OCI-LY7 (cell line): ENCODE data around the gene MCAT. TPM values are rescaled to one million over a fixed set of nuclear protein-coding genes. Genes with fewer than 3 reads are reported as not detected.

Experiments
- BruUV-seq: library from RNA; stranded (reverse); fragments of 400-500 nt; replicated peaks from 2 replicates; lab custom pipeline; 2021; lab: Mats Ljungman, UMichigan
- CTCF ChIA-PET: fragments of 300-600 bp; sonication (Branson Sonifier 250); formaldehyde crosslinking; loops from one replicate; lab custom pipeline; 2022; ENCODE audit warnings: antibody characterized with exemption; ENCODE audit not compliant: unreplicated experiment; lab: Charles Lee
- POLR2A ChIA-PET: fragments of 300-600 bp; sonication (Branson Sonifier 250); formaldehyde crosslinking; loops from one replicate; lab custom pipeline; 2022; ENCODE audit warnings: antibody characterized with exemption; lab: Charles Lee
- DNase-seq: peaks from one replicate; pipeline ENCODE4 v3.0.0-alpha.2; 2015; ENCODE audit warnings: low spot score
- H2AFZ ChIP-seq: fragments of 200-600 bp; sonication (generic), shearing (Covaris generic); 2 replicates; pipeline ENCODE4 v1.6.1; 2014; ENCODE audit warnings: mild to moderate bottlenecking, antibody characterized with exemption, low read length, moderate library complexity
- H3K27ac ChIP-seq: fragments of 200-600 bp; sonication (generic); 2 replicates; pipeline ENCODE4 v1.5.1; 2014; ENCODE audit warnings: mixed run types, low read depth, mild to moderate bottlenecking, moderate library complexity, low read length, inconsistent platforms; ENCODE audit not compliant: poor library complexity, severe bottlenecking
- H3K36me3 ChIP-seq: fragments of 200-600 bp; sonication (generic); 2 replicates; pipeline ENCODE4 v1.6.1; 2014; ENCODE audit warnings: mild to moderate bottlenecking, antibody characterized with exemption, low read length, moderate library complexity, mixed read lengths; ENCODE audit not compliant: insufficient read depth
- H3K4me1 ChIP-seq: fragments of 200-600 bp; sonication (generic); 2 replicates; pipeline ENCODE4 v1.5.1; 2014; ENCODE audit warnings: mild to moderate bottlenecking, low read length; ENCODE audit not compliant: insufficient read depth, poor library complexity, severe bottlenecking
- H3K4me2 ChIP-seq: fragments of 200-600 bp; sonication (generic); 2 replicates; pipeline ENCODE4 v1.6.1; 2014; ENCODE audit warnings: mild to moderate bottlenecking, low read length
- H3K4me3 ChIP-seq: fragments of 200-600 bp; sonication (generic); 2 replicates; pipeline ENCODE4 v1.5.1; 2014; ENCODE audit warnings: mild to moderate bottlenecking, low read depth, low read length; ENCODE audit not compliant: poor library complexity, severe bottlenecking
- H3K79me2 ChIP-seq: fragments of 200-600 bp; sonication (generic); 2 replicates; pipeline ENCODE4 v1.6.1; 2016; ENCODE audit warnings: low read depth, mild to moderate bottlenecking, low read length, moderate library complexity, mixed read lengths; ENCODE audit not compliant: insufficient read depth
- H3K9me2 ChIP-seq: fragments of 200-600 bp; sonication (generic); 2 replicates; pipeline ENCODE4 v1.6.1; 2016; ENCODE audit warnings: mild to moderate bottlenecking, low read length, mixed read lengths; ENCODE audit not compliant: insufficient read depth
- H3K9me3 ChIP-seq: fragments of 200-600 bp; sonication (generic); 2 replicates; pipeline ENCODE4 v1.6.1; 2014; ENCODE audit warnings: mild to moderate bottlenecking, mixed run types, low read length, mixed read lengths
- H4K20me1 ChIP-seq: fragments of 200-600 bp; sonication (generic); 2 replicates; pipeline ENCODE4 v1.6.1; 2014; ENCODE audit warnings: mild to moderate bottlenecking, antibody characterized with exemption, low read length, moderate library complexity, mixed read lengths; ENCODE audit not compliant: insufficient read depth
- CTCF ChIP-seq: fragments of 200-600 bp; sonication (generic); conservative IDR thresholded peaks from 2 replicates; pipeline ENCODE4 v1.5.1; 2014; ENCODE audit warnings: mild to moderate bottlenecking, antibody characterized with exemption, low read length, moderate library complexity, mixed read lengths
- EZH2phosphoT487 ChIP-seq: fragments of 200-600 bp; sonication (generic); IDR thresholded peaks from 2 replicates; pipeline ENCODE4 v1.6.1; 2018; ENCODE audit warnings: low read depth, borderline replicate concordance, mild to moderate bottlenecking, mixed run types, antibody characterized with exemption, low read length, moderate library complexity, mixed read lengths
- intact Hi-C: fragments of 100-400 bp; cut with micrococcal nuclease; formaldehyde crosslinking; loops from one replicate; pipeline ENCODE4 v1.10.0; 2022; ENCODE audit not compliant: unreplicated experiment
- total RNA-seq, 2 experiments: library from RNA; depleted of rRNA in 1 of 2; stranded (reverse); fragments of >200 nt in 1 of 2; shearing (Covaris generic) in 1 of 2; gene quantifications; 2 replicates each; pipeline ENCODE4 v1.2.3, GENCODE V29; 2014 to 2022

MCAT gene
- total RNA-seq, 2 experiments from 2014 or later = 30.6 to 33.2 TPM

GRCh38 chr22:43172191-43172590, 29.0 kb upstream of the MCAT start:
- Histone ChIP-seq H2AFZ (no peak overlapping the region), H3K4me3 (no peak overlapping the region), H4K20me1 (no peaks in the 10 kb centered on the region), H3K4me1 (no peaks in the 10 kb centered on the region), H3K79me2 (no peaks in the 10 kb centered on the region), H3K27ac (no peak overlapping the region), H3K9me2 (no peaks in the 10 kb centered on the region), H3K9me3 (no peaks in the 10 kb centered on the region), H3K4me2 (no peak overlapping the region), H3K36me3 (peaks cover 85% of the 10 kb centered on the region)
- intact Hi-C loops = no loop called here
- DNase-seq = no peak
- no peak for TF ChIP-seq CTCF
- no peak for TF ChIP-seq EZH2phosphoT487
- BruUV-seq = no TSS peak
- CTCF ChIA-PET = no interaction called here
- POLR2A ChIA-PET = no interaction called here

GRCh38 chr22:43171607-43172006, 28.4 kb upstream of the MCAT start:
- Histone ChIP-seq H4K20me1 (no peaks in the 10 kb centered on the region), H3K4me1 (no peaks in the 10 kb centered on the region), H2AFZ (no peak overlapping the region), H3K9me2 (no peaks in the 10 kb centered on the region), H3K79me2 (no peaks in the 10 kb centered on the region), H3K36me3 (peaks cover 85% of the 10 kb centered on the region), H3K9me3 (no peaks in the 10 kb centered on the region), H3K27ac (no peak overlapping the region), H3K4me3 (no peak overlapping the region), H3K4me2 (no peak overlapping the region)
- CTCF ChIA-PET = no interaction called here
- no TSS peak for BruUV-seq
- intact Hi-C loops = no loop called here
- POLR2A ChIA-PET = no interaction called here
- no peak for DNase-seq
- no peak for TF ChIP-seq EZH2phosphoT487
- no peak for TF ChIP-seq CTCF

- TF ChIP-seq EZH2phosphoT487 = no peak
- TF ChIP-seq CTCF = no peak
- no peak overlapping the region for H3K4me3 ChIP-seq
- no TSS peak for BruUV-seq
- peaks cover 83% of the 10 kb centered on the region for H3K36me3 ChIP-seq
- no peak for DNase-seq
- no peak overlapping the region for H3K27ac ChIP-seq
- ChIA-PET POLR2A (interaction anchor here (0.6 kb wide), 1 partner anchor 68 kb away, joined by 3 read pairs; no protein-coding TSS in a partner anchor), CTCF (no interaction called here)
- no peaks in the 10 kb centered on the region for H3K4me1 ChIP-seq
- no peaks in the 10 kb centered on the region for H3K9me3 ChIP-seq
- no peaks in the 10 kb centered on the region for H4K20me1 ChIP-seq
- H2AFZ ChIP-seq = no peak overlapping the region
- H3K9me2 ChIP-seq = no peaks in the 10 kb centered on the region
- H3K4me2 ChIP-seq = no peak overlapping the region
- H3K79me2 ChIP-seq = no peaks in the 10 kb centered on the region
- intact Hi-C loops = no loop called here
Measured at GRCh38 chr22:43171019-43171491, 27.9 kb upstream of the MCAT start.
